ENCODE data around the gene CCDC69.

Gene CCDC69

GRCh38 chr5:151144922-151145321, 79.0 kb downstream of the CCDC69 start:
- DNase-seq (ENCODE audit: low read depth in 2 of 2, low spot score in 1 of 2), result no peak

GRCh38 chr5:151144275-151144674, 79.6 kb downstream of the CCDC69 start:
- DNase-seq (ENCODE audit: low read depth in 2 of 2, low spot score in 1 of 2), result no peak

- DNase-seq (ENCODE audit: low read depth in 2 of 2, low spot score in 1 of 2), result no peak
These were observed 80.2 kb downstream of the CCDC69 start for GRCh38 chr5:151143645-151144044.

- DNase-seq (ENCODE audit: low read depth in 2 of 2, low spot score in 1 of 2), result no peak
These were observed 81.0 kb downstream of the CCDC69 start for GRCh38 chr5:151142933-151143332.

- no peak for DNase-seq (ENCODE audit: low read depth in 2 of 2, low spot score in 1 of 2)
These were observed 82.4 kb downstream of the CCDC69 start for GRCh38 chr5:151141535-151141934.

GRCh38 chr5:151140686-151141459, 83.0 kb downstream of the CCDC69 start:
- no peak for DNase-seq (ENCODE audit: low read depth in 2 of 2, low spot score in 1 of 2)

- DNase-seq (ENCODE audit: low read depth in 2 of 2, low spot score in 1 of 2), result no peak
These were observed 84.2 kb downstream of the CCDC69 start for GRCh38 chr5:151139646-151140045.

GRCh38 chr5:151139015-151139414, 84.9 kb downstream of the CCDC69 start:
- DNase-seq (ENCODE audit: low read depth in 2 of 2, low spot score in 1 of 2), result no peak

- no peak for DNase-seq (ENCODE audit: low read depth in 2 of 2, low spot score in 1 of 2)
These were observed 85.8 kb downstream of the CCDC69 start for GRCh38 chr5:151138114-151138513.

- no peak for DNase-seq (ENCODE audit: low read depth in 2 of 2, low spot score in 1 of 2)
These were observed 86.6 kb downstream of the CCDC69 start for GRCh38 chr5:151137067-151137825.

GRCh38 chr5:151134228-151134627, 89.7 kb downstream of the CCDC69 start:
- no peak for DNase-seq (ENCODE audit: low read depth in 2 of 2, low spot score in 1 of 2)

- DNase-seq (ENCODE audit: low read depth in 2 of 2, low spot score in 1 of 2), result no peak
These were observed 90.9 kb downstream of the CCDC69 start for GRCh38 chr5:151132963-151133362.

Data from stimulated activated CD8-positive, alpha-beta memory T cell treated with anti-CD3 and anti-CD28 coated beads, Interleukin-4, amount 100 ng/mL, for 4 hours (primary cell).